ENCODE results near the gene GALNT16.

GRCh38 chr14:69224946-69225345, 35.0 kb upstream of the GALNT16 start:
- TF ChIP-seq CTCF (IDR thresholded peaks at IDR 0.05) = no peak
- no peak for TF ChIP-seq POLR2AphosphoS5 (IDR thresholded peaks at IDR 0.05)
- TF ChIP-seq POLR2A (IDR thresholded peaks at IDR 0.05) = no peak
